ENCODE data around the gene NFATC2. TPM values are rescaled to one million over a fixed set of nuclear protein-coding genes. Genes with fewer than 3 reads are reported as not detected.

The NFATC2 gene
- polyA plus RNA-seq, 1 donor from 2014 or later, result not detected

DNA sequence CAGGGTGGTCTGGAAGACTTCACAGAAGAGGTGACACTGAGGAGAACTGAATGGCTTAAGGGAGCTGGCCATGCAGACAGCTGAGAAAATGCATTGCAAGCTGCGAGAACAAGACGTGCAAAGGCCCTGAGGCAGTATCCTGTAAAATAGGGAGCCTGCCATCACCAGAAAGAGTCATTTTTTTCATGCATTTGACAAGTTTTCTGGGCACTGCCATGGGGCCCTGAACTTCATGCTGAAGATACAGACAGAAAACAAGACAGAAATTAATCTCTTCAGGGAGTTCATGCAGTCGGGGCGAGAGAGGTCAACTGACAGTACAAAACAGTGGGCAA is 28.9 kb upstream of the NFATC2 start:
- no peaks in the 10 kb centered on the region for H3K36me3 ChIP-seq (ENCODE audit: insufficient read depth, low read length)
- H3K9ac ChIP-seq (ENCODE audit: low read length), result no peak overlapping the region
- no peaks in the 10 kb centered on the region for H3K79me2 ChIP-seq (replicated peaks; ENCODE audit: insufficient read depth, low read length)
- H3K27me3 ChIP-seq (ENCODE audit: insufficient read depth, low read depth, low read length), result no peaks in the 10 kb centered on the region
- no peak overlapping the region for H3K4me3 ChIP-seq (ENCODE audit: low read length)
- no peaks in the 10 kb centered on the region for H3K9me3 ChIP-seq (ENCODE audit: low read length)
- no peak overlapping the region for H3K4me2 ChIP-seq (ENCODE audit: low read length)
- no peak overlapping the region for H3K27ac ChIP-seq (ENCODE audit: low read length)
- H3K9me2 ChIP-seq (ENCODE audit: insufficient read depth, low read length), result no peaks in the 10 kb centered on the region
- no peak for TF ChIP-seq EP300 (conservative IDR thresholded peaks at IDR 0.05; ENCODE audit: poor library complexity, severe bottlenecking)
- TF ChIP-seq POLR2AphosphoS5 (IDR thresholded peaks at IDR 0.05), result no peak
- TF ChIP-seq SMC3 (conservative IDR thresholded peaks at IDR 0.05; ENCODE audit: poor library complexity), result no peak
- TF ChIP-seq CTCF (IDR thresholded peaks at IDR 0.05; ENCODE audit: poor library complexity, severe bottlenecking), result no peak
- TF ChIP-seq MXI1 (conservative IDR thresholded peaks at IDR 0.05; ENCODE audit: poor library complexity, severe bottlenecking), result no peak
- TF ChIP-seq EZH2 (IDR thresholded peaks at IDR 0.05; ENCODE audit: borderline replicate concordance, insufficient read depth, low read length, poor library complexity, severe bottlenecking), result no peak
- H2AFZ ChIP-seq (ENCODE audit: low read depth, low read length), result no peak overlapping the region
- H3F3A ChIP-seq (ENCODE audit: insufficient read depth, low read length, poor library complexity, severe bottlenecking), result no peaks in the 10 kb centered on the region
- H4K20me1 ChIP-seq (ENCODE audit: insufficient read depth), result no peaks in the 10 kb centered on the region

GRCh38 chr20:51570739-51571459 is 28.4 kb upstream of the NFATC2 start:
- Histone ChIP-seq H3K36me3 (ENCODE audit: insufficient read depth, low read length) (no peaks in the 10 kb centered on the region), H3F3A (ENCODE audit: insufficient read depth, low read length, poor library complexity, severe bottlenecking) (no peaks in the 10 kb centered on the region), H3K27ac (ENCODE audit: low read length) (no peak overlapping the region), H3K9me3 (ENCODE audit: low read length) (no peaks in the 10 kb centered on the region), H3K27me3 (ENCODE audit: insufficient read depth, low read depth, low read length) (no peaks in the 10 kb centered on the region), H4K20me1 (ENCODE audit: insufficient read depth) (no peaks in the 10 kb centered on the region), H3K9me2 (ENCODE audit: insufficient read depth, low read length) (no peaks in the 10 kb centered on the region), H3K4me3 (ENCODE audit: low read length) (no peak overlapping the region), H3K79me2 (replicated peaks; ENCODE audit: insufficient read depth, low read length) (no peaks in the 10 kb centered on the region), H3K9ac (ENCODE audit: low read length) (no peak overlapping the region), H3K4me2 (ENCODE audit: low read length) (no peak overlapping the region), H2AFZ (ENCODE audit: low read depth, low read length) (no peak overlapping the region)
- TF ChIP-seq TAF1 (IDR thresholded peaks at IDR 0.05; ENCODE audit: low read depth), result no peak
- no peak for TF ChIP-seq EZH2 (IDR thresholded peaks at IDR 0.05; ENCODE audit: borderline replicate concordance, insufficient read depth, low read length, poor library complexity, severe bottlenecking)
- TF ChIP-seq MXI1 (conservative IDR thresholded peaks at IDR 0.05; ENCODE audit: poor library complexity, severe bottlenecking), result no peak
- TF ChIP-seq SMC3 (conservative IDR thresholded peaks at IDR 0.05; ENCODE audit: poor library complexity), result no peak
- TF ChIP-seq, protein P1, sequence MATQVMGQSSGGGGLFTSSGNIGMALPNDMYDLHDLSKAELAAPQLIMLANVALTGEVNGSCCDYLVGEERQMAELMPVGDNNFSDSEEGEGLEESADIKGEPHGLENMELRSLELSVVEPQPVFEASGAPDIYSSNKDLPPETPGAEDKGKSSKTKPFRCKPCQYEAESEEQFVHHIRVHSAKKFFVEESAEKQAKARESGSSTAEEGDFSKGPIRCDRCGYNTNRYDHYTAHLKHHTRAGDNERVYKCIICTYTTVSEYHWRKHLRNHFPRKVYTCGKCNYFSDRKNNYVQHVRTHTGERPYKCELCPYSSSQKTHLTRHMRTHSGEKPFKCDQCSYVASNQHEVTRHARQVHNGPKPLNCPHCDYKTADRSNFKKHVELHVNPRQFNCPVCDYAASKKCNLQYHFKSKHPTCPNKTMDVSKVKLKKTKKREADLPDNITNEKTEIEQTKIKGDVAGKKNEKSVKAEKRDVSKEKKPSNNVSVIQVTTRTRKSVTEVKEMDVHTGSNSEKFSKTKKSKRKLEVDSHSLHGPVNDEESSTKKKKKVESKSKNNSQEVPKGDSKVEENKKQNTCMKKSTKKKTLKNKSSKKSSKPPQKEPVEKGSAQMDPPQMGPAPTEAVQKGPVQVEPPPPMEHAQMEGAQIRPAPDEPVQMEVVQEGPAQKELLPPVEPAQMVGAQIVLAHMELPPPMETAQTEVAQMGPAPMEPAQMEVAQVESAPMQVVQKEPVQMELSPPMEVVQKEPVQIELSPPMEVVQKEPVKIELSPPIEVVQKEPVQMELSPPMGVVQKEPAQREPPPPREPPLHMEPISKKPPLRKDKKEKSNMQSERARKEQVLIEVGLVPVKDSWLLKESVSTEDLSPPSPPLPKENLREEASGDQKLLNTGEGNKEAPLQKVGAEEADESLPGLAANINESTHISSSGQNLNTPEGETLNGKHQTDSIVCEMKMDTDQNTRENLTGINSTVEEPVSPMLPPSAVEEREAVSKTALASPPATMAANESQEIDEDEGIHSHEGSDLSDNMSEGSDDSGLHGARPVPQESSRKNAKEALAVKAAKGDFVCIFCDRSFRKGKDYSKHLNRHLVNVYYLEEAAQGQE (IDR thresholded peaks at IDR 0.05; ENCODE audit: borderline replicate concordance), result no peak
- TF ChIP-seq CTCF (IDR thresholded peaks at IDR 0.05; ENCODE audit: poor library complexity, severe bottlenecking), result no peak
- no peak for TF ChIP-seq POLR2AphosphoS5 (IDR thresholded peaks at IDR 0.05)
